Measurements from ENCODE around the gene RAD51B.
"Not testable (repeated sequence)": the region's sequence is repeated elsewhere in the genome, so short reads cannot be mapped to it uniquely, and the experiment has no call there.

Gene RAD51B

DNA sequence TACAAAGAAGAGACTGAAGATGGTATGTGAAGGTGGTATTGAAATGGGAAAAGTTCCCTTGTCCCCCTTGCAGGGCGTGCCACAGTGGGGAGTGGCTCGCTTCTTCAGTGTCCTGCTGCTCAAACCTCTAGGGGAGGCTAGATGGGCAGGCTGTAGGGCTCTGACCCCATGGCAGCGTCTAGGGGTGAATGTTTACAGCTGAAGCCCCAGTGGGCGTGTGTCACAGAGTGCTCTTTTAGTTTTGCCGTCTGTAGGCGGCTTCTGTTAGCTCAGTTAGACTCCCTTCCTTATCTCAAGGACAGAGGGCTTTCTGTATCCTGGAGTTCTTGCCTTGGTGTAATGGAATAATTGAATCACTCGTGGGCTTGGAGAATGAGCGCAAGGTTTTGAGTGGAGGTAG lies 266.2 kb downstream of the RAD51B start:
- no peak for DNase-seq

DNA sequence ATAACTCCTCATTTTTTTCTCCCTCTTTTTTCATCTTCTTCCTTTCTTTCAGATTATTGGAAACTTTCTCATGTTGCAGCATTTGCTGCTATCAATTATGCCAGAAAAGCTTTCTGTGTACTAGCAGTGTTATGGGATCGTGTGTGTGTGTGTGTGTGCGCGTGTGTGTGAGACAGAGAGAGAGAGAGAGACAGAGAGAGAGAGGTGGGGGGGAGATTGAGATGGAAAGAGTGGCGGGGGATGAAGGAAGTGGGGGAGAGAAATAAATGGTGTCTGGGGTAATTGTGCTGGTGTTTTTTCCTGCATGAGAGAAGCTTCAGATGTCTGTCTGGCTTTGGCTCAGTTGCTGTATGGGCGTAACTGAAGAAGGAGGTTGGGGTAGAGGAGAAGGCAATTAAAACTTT lies 268.9 kb downstream of the RAD51B start:
- DNase-seq: no peak

DNA sequence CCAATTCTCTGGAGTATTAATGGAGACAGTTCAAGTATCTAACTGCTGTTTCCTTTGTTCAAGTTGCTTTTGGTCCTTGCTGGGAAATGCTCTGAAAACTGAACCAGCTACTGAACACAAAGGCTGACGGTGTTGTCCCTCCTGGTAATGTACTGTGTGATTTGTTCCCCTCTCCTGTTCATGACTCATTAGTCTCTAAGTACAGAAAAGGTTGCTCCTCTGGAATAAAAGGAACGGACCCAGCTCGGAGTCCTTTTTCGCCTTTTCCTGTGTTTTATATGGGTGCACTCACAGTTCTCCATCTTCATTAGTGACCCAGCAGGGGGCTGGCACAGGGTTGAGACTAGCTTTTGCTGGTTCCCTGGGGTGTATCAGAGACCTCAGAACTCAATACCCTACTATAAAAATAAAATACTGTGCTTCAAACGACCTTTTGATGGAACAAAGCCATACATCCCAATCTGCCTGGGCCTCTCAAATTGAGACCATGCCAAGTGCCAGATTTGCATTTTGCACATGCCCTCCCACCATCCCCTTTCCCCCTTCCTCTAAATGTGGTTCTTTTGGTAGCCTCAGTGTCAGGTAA lies 269.7 kb downstream of the RAD51B start:
- DNase-seq: no peak

DNA sequence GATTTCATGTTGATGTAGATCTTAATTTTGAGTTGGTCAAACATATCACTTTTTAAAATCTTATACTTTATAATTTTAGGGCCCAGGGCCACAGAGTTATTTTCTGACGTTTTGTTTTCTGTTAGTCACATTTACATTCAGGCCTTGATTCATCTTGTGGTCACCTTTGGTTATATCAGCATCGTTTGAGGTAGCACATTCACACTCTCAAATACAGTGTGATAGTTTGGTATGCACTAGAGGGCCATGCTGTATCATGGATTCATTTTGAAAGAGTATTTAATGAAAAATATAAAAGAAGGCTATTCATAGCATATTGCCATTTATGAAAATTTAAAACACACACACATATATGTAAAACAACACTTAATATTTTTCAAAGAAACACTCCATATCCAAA lies 274.6 kb downstream of the RAD51B start:
- DNase-seq: no peak

DNA sequence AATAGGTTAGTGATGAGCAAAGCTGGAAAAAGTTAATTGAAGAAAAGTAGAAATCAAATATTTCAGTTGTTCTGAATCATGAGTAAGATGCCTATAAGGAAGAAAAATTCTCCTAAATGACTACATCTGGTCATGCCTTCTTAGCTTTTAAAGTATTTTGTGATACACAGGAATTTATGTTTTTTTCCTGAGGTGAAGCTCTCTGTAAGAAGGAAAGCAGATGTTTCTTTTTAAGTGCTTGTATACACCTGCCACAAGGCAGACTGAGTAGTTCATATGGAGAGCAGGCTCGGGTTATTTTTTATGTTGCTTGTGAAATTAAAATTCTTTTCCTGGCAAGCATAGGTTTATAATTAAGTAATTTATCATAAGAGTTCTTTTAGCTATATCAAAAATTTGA lies 275.2 kb downstream of the RAD51B start:
- no peak for DNase-seq

- DNase-seq: no peak
These were observed 278.1 kb downstream of the RAD51B start for GRCh38 chr14:68097727-68098126.

- no peak for DNase-seq
These were observed 279.3 kb downstream of the RAD51B start for GRCh38 chr14:68098834-68099233.

- DNase-seq: no peak
These were observed 280.0 kb downstream of the RAD51B start for GRCh38 chr14:68099495-68100045.

DNA sequence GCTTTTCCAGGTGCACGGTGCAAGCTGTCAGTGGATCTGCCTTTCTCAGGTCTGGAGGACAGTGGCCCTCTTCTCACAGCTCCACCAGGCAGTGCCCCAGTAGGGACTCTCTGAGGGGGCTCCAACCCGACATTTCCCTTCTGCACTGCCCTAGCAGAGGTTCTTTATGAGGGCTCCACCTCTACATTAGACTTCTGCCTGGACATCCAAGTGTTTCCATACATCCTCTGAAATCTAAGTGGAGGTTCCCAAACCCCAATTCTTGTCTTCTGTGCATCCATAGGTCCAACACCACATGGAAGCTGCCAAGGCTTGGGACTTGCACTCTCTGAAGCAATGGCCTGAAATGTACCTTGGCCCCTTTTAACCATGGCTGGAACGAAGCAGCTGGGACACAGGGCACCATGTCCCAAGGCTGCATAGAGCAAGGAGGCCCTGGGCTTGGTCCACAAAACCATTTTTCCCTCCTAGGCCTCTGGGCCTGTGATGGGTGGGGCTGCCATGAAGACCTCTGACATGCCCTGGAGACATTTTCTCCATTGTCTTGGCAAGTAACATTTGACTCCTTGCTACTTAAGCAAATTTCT lies 282.2 kb downstream of the RAD51B start:
- not testable (repeated sequence) for DNase-seq

DNA sequence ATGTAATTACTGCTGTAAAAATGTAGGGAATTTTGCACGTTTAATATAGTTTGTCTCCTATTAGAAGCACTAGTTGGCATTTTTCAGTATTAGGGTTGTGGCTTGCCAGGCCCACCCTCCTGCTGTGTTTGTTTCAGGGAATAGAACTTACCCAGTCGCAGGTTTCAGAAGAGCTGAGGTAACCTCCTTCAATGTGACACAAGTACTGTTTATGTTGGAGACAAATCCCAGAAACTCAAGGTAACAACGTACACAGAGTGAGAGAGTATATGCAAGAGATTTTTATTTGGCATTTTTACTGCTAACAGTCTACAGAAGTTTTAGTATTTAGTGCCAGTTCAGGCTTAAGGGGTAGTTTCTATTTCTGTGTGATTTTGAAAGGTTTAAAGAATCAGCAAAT lies 284.3 kb downstream of the RAD51B start:
- DNase-seq: no peak

DNA sequence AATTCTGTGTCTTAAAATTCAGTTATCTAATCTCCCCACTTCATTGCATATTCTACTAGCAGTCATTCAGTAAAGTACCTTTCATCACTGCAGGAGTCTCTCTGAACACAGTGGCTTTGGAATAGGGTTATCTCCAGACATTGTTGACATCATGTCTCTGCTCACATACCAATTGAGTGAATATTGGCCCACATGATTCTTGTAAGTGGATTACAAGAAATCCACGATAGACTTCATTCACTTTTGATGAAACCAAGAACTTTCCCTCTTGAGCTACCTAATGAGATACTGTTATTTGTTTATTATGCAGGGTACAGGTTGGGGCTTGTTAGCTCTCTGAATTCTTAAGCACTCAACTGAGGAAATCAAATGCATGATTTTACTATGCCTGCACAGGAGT lies 284.9 kb downstream of the RAD51B start:
- DNase-seq: no peak

DNA sequence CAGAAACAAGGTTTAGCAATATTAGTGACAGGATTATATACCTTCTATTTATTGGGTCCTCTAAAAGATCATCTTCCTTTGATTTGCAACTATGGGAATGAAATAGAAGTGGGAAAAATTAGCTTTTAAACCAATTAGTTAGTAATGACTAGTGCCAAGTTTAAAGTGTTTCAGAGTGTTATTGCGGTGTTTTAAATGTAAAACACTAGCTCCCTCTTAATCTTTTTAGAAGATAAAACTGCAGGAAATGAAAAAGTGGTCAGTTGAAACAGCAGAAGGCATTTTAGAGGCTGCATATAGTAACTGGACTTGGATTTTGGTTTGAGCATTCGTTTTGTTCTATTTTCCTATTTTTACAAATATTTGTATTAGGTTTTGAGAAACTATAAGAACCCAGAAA lies 286.2 kb downstream of the RAD51B start:
- no peak for DNase-seq

DNA sequence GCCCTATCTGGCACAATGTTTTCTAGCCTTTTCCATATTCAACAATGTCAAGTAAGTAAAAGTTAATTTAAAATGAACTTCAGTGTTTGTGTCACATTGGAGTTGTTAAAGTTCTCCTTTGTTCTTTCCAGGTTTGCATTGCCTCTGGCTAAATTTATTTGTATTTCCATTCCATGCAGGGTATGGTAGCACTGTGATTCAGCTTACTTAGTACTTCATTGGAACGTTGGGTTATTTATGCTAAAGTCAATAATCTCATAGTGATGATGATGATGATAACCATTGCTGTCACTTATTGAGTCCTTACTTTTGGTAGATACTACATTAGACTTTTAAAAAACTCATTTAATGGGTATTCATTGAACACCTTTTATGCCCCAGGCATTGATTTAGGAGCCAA lies 286.9 kb downstream of the RAD51B start:
- no peak for DNase-seq

DNA sequence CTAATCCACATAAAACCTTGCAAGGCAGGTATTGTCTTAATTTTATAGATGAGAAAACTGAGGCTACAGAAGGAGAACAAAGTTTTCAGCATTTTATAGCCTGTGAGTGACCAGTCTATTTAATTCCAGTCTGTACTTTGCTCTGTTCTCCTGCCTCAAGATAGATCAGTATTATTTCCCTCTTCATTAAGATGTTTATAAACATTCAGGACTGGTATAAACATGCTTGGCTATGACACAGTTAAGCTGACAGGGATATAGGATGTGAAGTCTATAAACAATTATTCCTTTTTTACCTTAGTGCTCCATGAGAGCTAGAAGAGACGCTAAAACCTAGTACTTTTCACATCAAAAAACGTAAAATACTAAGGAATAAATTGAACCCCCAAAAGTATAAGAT lies 287.3 kb downstream of the RAD51B start:
- DNase-seq: no peak

GRCh38 chr14:68109132-68109900 lies 289.7 kb downstream of the RAD51B start:
- DNase-seq: no peak

DNA sequence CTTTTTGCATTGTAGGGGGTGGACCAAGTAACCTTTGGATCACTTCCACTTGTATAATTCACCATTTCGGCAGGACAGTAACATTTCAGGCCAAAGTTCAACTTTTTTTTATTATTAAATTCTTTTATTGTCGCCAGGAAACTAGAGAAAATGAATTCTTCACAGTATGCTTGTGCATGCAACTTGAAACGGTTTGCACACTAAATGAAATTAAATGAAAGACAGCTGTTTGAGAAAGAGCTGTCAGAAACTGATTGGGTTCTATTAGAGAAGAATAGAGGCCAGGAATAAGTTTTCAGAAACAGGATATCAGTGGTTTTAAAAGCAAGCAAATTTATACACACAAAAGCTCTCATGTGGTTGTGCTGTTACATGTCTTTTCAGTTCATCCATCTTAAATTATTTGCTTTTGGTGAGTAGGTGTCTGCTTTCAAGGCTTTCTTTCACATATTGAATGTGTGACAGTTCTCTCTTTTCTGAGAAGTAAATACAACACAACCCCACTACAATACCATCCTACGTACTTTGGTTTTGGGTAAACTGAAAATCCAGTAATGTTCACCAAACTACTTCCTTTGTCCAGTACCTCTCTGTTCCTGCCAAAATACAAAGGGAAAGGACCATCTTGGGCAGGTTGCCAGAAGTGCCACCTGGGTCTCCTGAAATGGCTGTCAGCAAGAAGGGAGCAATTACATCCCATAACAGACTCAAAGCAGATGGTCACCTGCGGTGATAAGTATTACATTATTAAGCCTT lies 291.7 kb downstream of the RAD51B start:
- DNase-seq: no peak

- no peak for DNase-seq
These were observed 292.3 kb downstream of the RAD51B start for GRCh38 chr14:68111853-68112270.

GRCh38 chr14:68112442-68112841 lies 292.9 kb downstream of the RAD51B start:
- no peak for DNase-seq

GRCh38 chr14:68113343-68113930 lies 293.9 kb downstream of the RAD51B start:
- DNase-seq: no peak

DNA sequence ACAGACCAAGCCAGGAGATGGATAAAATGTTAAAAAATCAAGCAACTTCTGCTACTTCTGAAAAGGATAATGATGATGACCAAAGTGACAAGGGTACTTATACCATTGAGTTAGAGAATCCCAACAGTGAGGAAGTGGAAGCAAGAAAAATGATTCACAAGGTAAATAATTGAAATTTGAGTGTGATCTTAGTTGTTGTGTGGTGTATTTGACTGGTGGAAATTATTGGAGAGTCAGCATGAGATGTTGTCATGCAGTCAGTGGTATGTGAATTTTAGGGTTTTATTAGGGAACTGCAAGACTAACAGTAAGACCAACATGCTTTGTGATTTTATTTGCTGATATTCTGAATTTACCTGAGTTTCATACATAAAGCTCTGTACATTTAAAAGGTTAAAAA lies 296.4 kb downstream of the RAD51B start:
- DNase-seq: not testable (repeated sequence)

GRCh38 chr14:68122651-68123050 lies 303.1 kb downstream of the RAD51B start:
- no peak for DNase-seq

DNA sequence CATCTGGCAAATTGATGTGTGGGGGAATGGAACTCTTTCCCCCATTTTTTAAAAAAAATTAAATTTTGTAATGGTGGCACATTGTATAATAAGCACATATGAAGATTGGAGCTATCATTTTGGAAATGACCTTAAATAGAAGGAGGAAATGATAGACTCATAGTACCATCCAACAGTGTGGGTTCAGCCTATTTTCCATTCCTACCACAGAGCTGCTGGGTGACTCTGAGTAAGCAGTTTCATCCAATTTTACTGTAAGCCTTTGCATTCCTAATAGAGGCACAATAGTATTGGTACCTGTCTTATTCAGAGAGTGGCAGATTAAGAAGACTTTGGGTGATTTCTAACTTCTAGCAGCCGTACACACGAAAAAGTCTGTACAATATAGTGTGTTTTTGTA lies 304.5 kb downstream of the RAD51B start:
- DNase-seq: no peak
